HCT116 (cell line): ENCODE results near the gene PATL2. TPM values are rescaled to one million over a fixed set of nuclear protein-coding genes. Genes with fewer than 3 reads are reported as not detected.
A peak's percentile ranks its signal among the peaks of the same experiment; 100 is the strongest.

ENCODE experiments used
- ATAC-seq: fragments of 200-7000 bp; cut with Tn5 transposase; 2 replicates; pipeline ENCODE4 v1.9.1; 2020; ENCODE audit warnings: mild to moderate bottlenecking, moderate library complexity
- BruUV-seq: library from RNA; stranded (reverse); fragments of 400-500 nt; replicated peaks from 2 replicates; lab custom pipeline; 2021; lab: Mats Ljungman, UMichigan
- CTCF ChIA-PET: fragments of 300-600 bp; sonication (Branson Sonifier 250); formaldehyde crosslinking; loops from one replicate; lab custom pipeline; 2021; ENCODE audit warnings: antibody characterized with exemption; lab: Charles Lee
- POLR2A ChIA-PET: fragments of 300-600, 350-600 bp; sonication (Branson Sonifier 250); formaldehyde crosslinking; loops from one replicate; lab custom pipeline; 2021; ENCODE audit warnings: antibody characterized with exemption; lab: Charles Lee
- RAD21 ChIA-PET, 2 experiments: fragments of 300-600 bp; sonication (Branson Sonifier 250); formaldehyde crosslinking; loops; one replicate each; lab custom pipeline; 2023; ENCODE audit warnings: low total read pairs in 2 of 2; ENCODE audit not compliant: uncharacterized antibody in 2 of 2, unreplicated experiment in 2 of 2, low non-redundant PET in 1 of 2; lab: Charles Lee
- DNase-seq: peaks from one replicate; pipeline ENCODE4 v3.0.0-alpha.2; 2010; ENCODE audit warnings: low read depth, low spot score
- H2AFZ ChIP-seq: fragments of 200-600 bp; shearing (Covaris generic), sonication (generic); 2 replicates; pipeline ENCODE4 v1.6.1; 2017; ENCODE audit warnings: low read depth, mixed run types, mixed read lengths, antibody characterized with exemption, low read length; ENCODE audit not compliant: poor library complexity, severe bottlenecking
- H3K27ac ChIP-seq: 2 replicates; pipeline ENCODE4 v1.5.1; 2012; ENCODE audit warnings: low read depth, low read length
- H3K27me3 ChIP-seq: fragments of 200-600 bp; sonication (generic); 2 replicates; pipeline ENCODE4 v1.6.1; 2016; ENCODE audit warnings: mixed run types, low read length, mixed read lengths; ENCODE audit not compliant: insufficient read depth
- H3K36me3 ChIP-seq, 2 experiments: fragments of 200-500 bp in 1 of 2; fragments of 200-600 bp in 1 of 2; sonication (Bioruptor generic) in 1 of 2; sonication (generic) in 1 of 2; 2 replicates each; pipeline versions ENCODE4 v1.5.1 to v1.6.1; 2014 to 2016; ENCODE audit warnings: low read length in 2 of 2, inconsistent platforms in 1 of 2, mixed read lengths in 1 of 2, mixed run types in 1 of 2; ENCODE audit not compliant: insufficient read depth in 2 of 2, control insufficient read depth in 1 of 2
- H3K4me1 ChIP-seq, 2 experiments: fragments of 200-600 bp in 1 of 2; sonication (generic) in 1 of 2; 2 replicates each; pipeline versions ENCODE4 v1.5.1 to v1.6.1; 2012 to 2017; ENCODE audit warnings: low read length in 2 of 2, inconsistent platforms in 1 of 2, mild to moderate bottlenecking in 1 of 2, mixed read lengths in 1 of 2, mixed run types in 1 of 2, moderate library complexity in 1 of 2; ENCODE audit not compliant: insufficient read depth in 2 of 2, control insufficient read depth in 1 of 2
- H3K4me2 ChIP-seq: fragments of 200-600 bp; sonication (generic); 2 replicates; pipeline ENCODE4 v1.6.1; 2017; ENCODE audit warnings: mixed run types, low read length, mixed read lengths
- H3K4me3 ChIP-seq, 2 experiments: fragments of 200-600 bp in 1 of 2; sonication (generic) in 1 of 2; replicated peaks in 1 of 2; 2 replicates each; pipeline ENCODE4 v1.5.1; 2011 to 2016; ENCODE audit warnings: low read length in 2 of 2, control low read depth in 1 of 2, low read depth in 1 of 2, mild to moderate bottlenecking in 1 of 2, mixed read lengths in 1 of 2, mixed run types in 1 of 2
- H3K79me2 ChIP-seq: fragments of 200-600 bp; sonication (generic); 2 replicates; pipeline ENCODE4 v1.6.1; 2017; ENCODE audit warnings: mild to moderate bottlenecking, mixed run types, low read length, moderate library complexity, mixed read lengths; ENCODE audit not compliant: insufficient read depth
- H3K9ac ChIP-seq: fragments of 200-600 bp; sonication (generic); 2 replicates; pipeline ENCODE4 v1.6.1; 2016; ENCODE audit warnings: low read length, mixed read lengths
- H3K9me2 ChIP-seq: fragments of 200-600 bp; sonication (generic), shearing (Covaris generic); 2 replicates; pipeline ENCODE4 v1.6.1; 2017; ENCODE audit warnings: mixed run types, mild to moderate bottlenecking, moderate library complexity; ENCODE audit not compliant: insufficient read depth
- H3K9me3 ChIP-seq, 2 experiments: fragments of 200-500 bp in 1 of 2; fragments of 200-600 bp in 1 of 2; sonication (Bioruptor generic) in 1 of 2; sonication (generic) in 1 of 2; 2 replicates each; pipeline ENCODE4 v1.6.1; 2014 to 2017; ENCODE audit warnings: low read length in 2 of 2, mixed read lengths in 2 of 2, inconsistent platforms in 1 of 2, low read depth in 1 of 2, mild to moderate bottlenecking in 1 of 2, mixed run types in 1 of 2, moderate library complexity in 1 of 2; ENCODE audit not compliant: control insufficient read depth in 1 of 2, insufficient read depth in 1 of 2
- H4K20me1 ChIP-seq: fragments of 200-600 bp; sonication (generic), shearing (Covaris generic); 2 replicates; pipeline ENCODE4 v1.6.1; 2017; ENCODE audit warnings: mixed run types, mild to moderate bottlenecking, moderate library complexity; ENCODE audit not compliant: insufficient read depth
- CBX3 ChIP-seq: IDR thresholded peaks from 2 replicates; pipeline ENCODE4 v1.6.1; 2012; ENCODE audit warnings: low read depth
- ELF1 ChIP-seq: IDR thresholded peaks from 2 replicates; pipeline ENCODE4 v1.6.1; 2012; ENCODE audit warnings: low read depth, borderline replicate concordance
- EZH2 ChIP-seq: fragments of 200-600 bp; sonication (generic); IDR thresholded peaks from 2 replicates; pipeline ENCODE4 v1.6.1; 2017; ENCODE audit warnings: antibody characterized with exemption, mixed run types
- EZH2phosphoT487 ChIP-seq: fragments of 200-600 bp; IDR thresholded peaks from 2 replicates; pipeline ENCODE4 v1.6.1; 2018; ENCODE audit warnings: antibody characterized with exemption, borderline replicate concordance
- JUND ChIP-seq: IDR thresholded peaks from 2 replicates; pipeline ENCODE4 v1.6.1; 2012
- MAX ChIP-seq: IDR thresholded peaks from 2 replicates; pipeline ENCODE4 v1.6.1; 2012
- POLR2A ChIP-seq: IDR thresholded peaks from 2 replicates; pipeline ENCODE4 v1.7.0; 2011; ENCODE audit warnings: borderline replicate concordance; ENCODE audit not compliant: insufficient read depth, insufficient read length; ENCODE audit errors: extremely low read depth
- POLR2AphosphoS5 ChIP-seq: IDR thresholded peaks from 2 replicates; pipeline ENCODE4 v1.6.1; 2011; ENCODE audit warnings: mild to moderate bottlenecking, low read depth, low read length, moderate library complexity
- RAD21 ChIP-seq: IDR thresholded peaks from 2 replicates; pipeline ENCODE4 v1.6.1; 2012; ENCODE audit warnings: low read depth, mild to moderate bottlenecking
- SIN3A ChIP-seq: IDR thresholded peaks from 2 replicates; pipeline ENCODE4 v1.6.1; 2012; ENCODE audit warnings: low read depth
- SP1 ChIP-seq: IDR thresholded peaks from 2 replicates; pipeline ENCODE4 v1.6.1; 2012; ENCODE audit warnings: low read depth
- SRF ChIP-seq: IDR thresholded peaks from 2 replicates; pipeline ENCODE4 v1.6.1; 2012; ENCODE audit warnings: low read depth
- YY1 ChIP-seq: IDR thresholded peaks from 2 replicates; pipeline ENCODE4 v1.6.1; 2011; ENCODE audit warnings: low read length, low read depth, moderate library complexity, mild to moderate bottlenecking; ENCODE audit not compliant: insufficient replicate concordance; ENCODE audit errors: extremely low read depth
- intact Hi-C: fragments of 100-400 bp; cut with micrococcal nuclease; formaldehyde crosslinking; loops from 2 replicates; pipeline ENCODE4 v1.10.0; 2022
- total RNA-seq: library from RNA; stranded (reverse); gene quantifications from one replicate; pipeline ENCODE4 v1.2.1, GENCODE V29; 2021; ENCODE audit not compliant: unreplicated experiment
- TF ChIP-seq, protein P1 (sequence below): IDR thresholded peaks from 2 replicates; pipeline ENCODE4 v1.6.1; 2012
- TF ChIP-seq, protein P2 (sequence below), 3 experiments: fragments of 200-600 bp in 1 of 3; sonication (generic) in 1 of 3; IDR thresholded peaks in 2 of 3; conservative IDR thresholded peaks in 1 of 3; 2 replicates each; pipeline ENCODE4 v1.5.1; 2012 to 2017; ENCODE audit warnings: low read depth in 2 of 3, low read length in 2 of 3, antibody characterized with exemption in 1 of 3, borderline replicate concordance in 1 of 3, control low read depth in 1 of 3, mild to moderate bottlenecking in 1 of 3, mixed read lengths in 1 of 3, mixed run types in 1 of 3, moderate library complexity in 1 of 3; ENCODE audit not compliant: insufficient read depth in 1 of 3
- TF ChIP-seq, protein P3 (sequence below): IDR thresholded peaks from 2 replicates; pipeline ENCODE4 v1.6.1; 2012; ENCODE audit warnings: low read depth
- TF ChIP-seq, protein P4 (sequence below): IDR thresholded peaks from 2 replicates; pipeline ENCODE4 v1.6.1; 2011; ENCODE audit warnings: mild to moderate bottlenecking, low read length, moderate library complexity; ENCODE audit not compliant: insufficient replicate concordance; ENCODE audit errors: extremely low read depth

PATL2 gene
- total RNA-seq, 1 experiment from 2014 or later, result 1.2 TPM

DNA sequence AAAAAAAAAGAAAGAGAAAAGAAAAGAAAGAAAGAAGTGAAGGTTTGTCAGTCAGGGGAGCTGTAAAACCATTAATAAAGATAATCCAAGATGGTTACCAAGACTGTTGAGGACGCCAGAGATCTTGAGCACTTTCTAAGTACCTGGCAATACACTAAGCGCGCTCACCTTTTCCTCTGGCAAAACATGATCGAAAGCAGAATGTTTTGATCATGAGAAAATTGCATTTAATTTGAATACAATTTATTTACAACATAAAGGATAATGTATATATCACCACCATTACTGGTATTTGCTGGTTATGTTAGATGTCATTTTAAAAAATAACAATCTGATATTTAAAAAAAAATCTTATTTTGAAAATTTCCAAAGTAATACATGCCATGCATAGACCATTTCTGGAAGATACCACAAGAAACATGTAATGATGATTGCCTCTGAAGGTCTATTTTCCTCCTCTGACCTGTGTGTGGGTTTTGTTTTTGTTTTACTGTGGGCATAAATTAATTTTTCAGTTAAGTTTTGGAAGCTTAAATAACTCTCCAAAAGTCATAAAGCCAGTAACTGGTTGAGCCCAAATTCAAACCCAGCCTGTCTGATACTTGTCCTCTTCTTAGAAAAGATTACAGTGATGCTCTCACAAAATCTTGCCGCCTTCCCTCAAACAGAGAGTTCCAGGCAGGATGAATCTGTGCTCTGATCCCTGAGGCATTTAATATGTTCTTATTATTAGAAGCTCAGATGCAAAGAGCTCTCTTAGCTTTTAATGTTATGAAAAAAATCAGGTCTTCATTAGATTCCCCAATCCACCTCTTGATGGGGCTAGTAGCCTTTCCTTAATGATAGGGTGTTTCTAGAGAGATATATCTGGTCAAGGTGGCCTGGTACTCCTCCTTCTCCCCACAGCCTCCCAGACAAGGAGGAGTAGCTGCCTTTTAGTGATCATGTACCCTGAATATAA is 2.2 kb upstream of the PATL2 start:
- Histone ChIP-seq H3K79me2 (peaks cover 41% of the 10 kb centered on the region), H3K9me2 (no peaks in the 10 kb centered on the region), H3K36me3 (peaks cover 27 to 34% of the 10 kb centered on the region in 2 experiments), H3K4me3 (peak overlapping the region; percentile 84 to 93), H3K27ac (peak overlapping the region; percentile 69)
- no peak for TF ChIP-seq SP1
- TF ChIP-seq EZH2, result no peak
- no peak for TF ChIP-seq CBX3
- TF ChIP-seq, protein P1, sequence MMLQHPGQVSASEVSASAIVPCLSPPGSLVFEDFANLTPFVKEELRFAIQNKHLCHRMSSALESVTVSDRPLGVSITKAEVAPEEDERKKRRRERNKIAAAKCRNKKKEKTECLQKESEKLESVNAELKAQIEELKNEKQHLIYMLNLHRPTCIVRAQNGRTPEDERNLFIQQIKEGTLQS, result no peak
- TF ChIP-seq YY1, result no peak
- no peak for TF ChIP-seq SRF
- TF ChIP-seq, protein P2, sequence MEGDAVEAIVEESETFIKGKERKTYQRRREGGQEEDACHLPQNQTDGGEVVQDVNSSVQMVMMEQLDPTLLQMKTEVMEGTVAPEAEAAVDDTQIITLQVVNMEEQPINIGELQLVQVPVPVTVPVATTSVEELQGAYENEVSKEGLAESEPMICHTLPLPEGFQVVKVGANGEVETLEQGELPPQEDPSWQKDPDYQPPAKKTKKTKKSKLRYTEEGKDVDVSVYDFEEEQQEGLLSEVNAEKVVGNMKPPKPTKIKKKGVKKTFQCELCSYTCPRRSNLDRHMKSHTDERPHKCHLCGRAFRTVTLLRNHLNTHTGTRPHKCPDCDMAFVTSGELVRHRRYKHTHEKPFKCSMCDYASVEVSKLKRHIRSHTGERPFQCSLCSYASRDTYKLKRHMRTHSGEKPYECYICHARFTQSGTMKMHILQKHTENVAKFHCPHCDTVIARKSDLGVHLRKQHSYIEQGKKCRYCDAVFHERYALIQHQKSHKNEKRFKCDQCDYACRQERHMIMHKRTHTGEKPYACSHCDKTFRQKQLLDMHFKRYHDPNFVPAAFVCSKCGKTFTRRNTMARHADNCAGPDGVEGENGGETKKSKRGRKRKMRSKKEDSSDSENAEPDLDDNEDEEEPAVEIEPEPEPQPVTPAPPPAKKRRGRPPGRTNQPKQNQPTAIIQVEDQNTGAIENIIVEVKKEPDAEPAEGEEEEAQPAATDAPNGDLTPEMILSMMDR (IDR thresholded peaks at IDR 0.05 in 2 of 3, conservative IDR thresholded peaks at IDR 0.05 in 1 of 3; ENCODE audit: borderline replicate concordance in 1 of 3, insufficient read depth in 1 of 3, low read depth in 2 of 3, low read length in 2 of 3), result peak; percentile 25 to 46 (median 27); a peak in 3 of 6 replicates
- TF ChIP-seq RAD21, result peak; percentile 58
- TF ChIP-seq, protein P3, sequence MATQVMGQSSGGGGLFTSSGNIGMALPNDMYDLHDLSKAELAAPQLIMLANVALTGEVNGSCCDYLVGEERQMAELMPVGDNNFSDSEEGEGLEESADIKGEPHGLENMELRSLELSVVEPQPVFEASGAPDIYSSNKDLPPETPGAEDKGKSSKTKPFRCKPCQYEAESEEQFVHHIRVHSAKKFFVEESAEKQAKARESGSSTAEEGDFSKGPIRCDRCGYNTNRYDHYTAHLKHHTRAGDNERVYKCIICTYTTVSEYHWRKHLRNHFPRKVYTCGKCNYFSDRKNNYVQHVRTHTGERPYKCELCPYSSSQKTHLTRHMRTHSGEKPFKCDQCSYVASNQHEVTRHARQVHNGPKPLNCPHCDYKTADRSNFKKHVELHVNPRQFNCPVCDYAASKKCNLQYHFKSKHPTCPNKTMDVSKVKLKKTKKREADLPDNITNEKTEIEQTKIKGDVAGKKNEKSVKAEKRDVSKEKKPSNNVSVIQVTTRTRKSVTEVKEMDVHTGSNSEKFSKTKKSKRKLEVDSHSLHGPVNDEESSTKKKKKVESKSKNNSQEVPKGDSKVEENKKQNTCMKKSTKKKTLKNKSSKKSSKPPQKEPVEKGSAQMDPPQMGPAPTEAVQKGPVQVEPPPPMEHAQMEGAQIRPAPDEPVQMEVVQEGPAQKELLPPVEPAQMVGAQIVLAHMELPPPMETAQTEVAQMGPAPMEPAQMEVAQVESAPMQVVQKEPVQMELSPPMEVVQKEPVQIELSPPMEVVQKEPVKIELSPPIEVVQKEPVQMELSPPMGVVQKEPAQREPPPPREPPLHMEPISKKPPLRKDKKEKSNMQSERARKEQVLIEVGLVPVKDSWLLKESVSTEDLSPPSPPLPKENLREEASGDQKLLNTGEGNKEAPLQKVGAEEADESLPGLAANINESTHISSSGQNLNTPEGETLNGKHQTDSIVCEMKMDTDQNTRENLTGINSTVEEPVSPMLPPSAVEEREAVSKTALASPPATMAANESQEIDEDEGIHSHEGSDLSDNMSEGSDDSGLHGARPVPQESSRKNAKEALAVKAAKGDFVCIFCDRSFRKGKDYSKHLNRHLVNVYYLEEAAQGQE, result no peak
- TF ChIP-seq POLR2AphosphoS5, result no peak
- TF ChIP-seq, protein P4, sequence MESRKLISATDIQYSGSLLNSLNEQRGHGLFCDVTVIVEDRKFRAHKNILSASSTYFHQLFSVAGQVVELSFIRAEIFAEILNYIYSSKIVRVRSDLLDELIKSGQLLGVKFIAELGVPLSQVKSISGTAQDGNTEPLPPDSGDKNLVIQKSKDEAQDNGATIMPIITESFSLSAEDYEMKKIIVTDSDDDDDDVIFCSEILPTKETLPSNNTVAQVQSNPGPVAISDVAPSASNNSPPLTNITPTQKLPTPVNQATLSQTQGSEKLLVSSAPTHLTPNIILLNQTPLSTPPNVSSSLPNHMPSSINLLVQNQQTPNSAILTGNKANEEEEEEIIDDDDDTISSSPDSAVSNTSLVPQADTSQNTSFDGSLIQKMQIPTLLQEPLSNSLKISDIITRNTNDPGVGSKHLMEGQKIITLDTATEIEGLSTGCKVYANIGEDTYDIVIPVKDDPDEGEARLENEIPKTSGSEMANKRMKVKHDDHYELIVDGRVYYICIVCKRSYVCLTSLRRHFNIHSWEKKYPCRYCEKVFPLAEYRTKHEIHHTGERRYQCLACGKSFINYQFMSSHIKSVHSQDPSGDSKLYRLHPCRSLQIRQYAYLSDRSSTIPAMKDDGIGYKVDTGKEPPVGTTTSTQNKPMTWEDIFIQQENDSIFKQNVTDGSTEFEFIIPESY, result no peak
- TF ChIP-seq POLR2A, result no peak
- TF ChIP-seq MAX, result no peak
- TF ChIP-seq JUND, result no peak
- no peak for TF ChIP-seq SIN3A
- TF ChIP-seq ELF1, result no peak
- no peak for TF ChIP-seq EZH2phosphoT487
- TF ChIP-seq, all 23 proteins: peak for 2
- Histone ChIP-seq H4K20me1 (no peaks in the 10 kb centered on the region), H3K4me2 (peak overlapping the region; percentile 83), H3K9ac (peak overlapping the region; percentile 74), H3K4me1 (peaks cover 11 to 13% of the 10 kb centered on the region in 2 experiments; a peak in 3 of 4 replicates), H2AFZ (no peak overlapping the region), H3K27me3 (no peaks in the 10 kb centered on the region), H3K9me3 (no peaks in the 10 kb centered on the region)
- ChIA-PET RAD21 (interaction anchor here (0.8 to 1.9 kb wide), 5 partner anchors 16 to 50 kb away, joined by 4 to 6 read pairs (median 5); partner anchors contain the start of genes SPG11 (in 1 of the 2) and TRIM69 (in 1 of the 2)), POLR2A (interaction anchor here (0.6 to 7.0 kb wide), 8 partner anchors 8 to 50 kb away, joined by 3 to 106 read pairs (median 8); partner anchors contain the start of genes SPG11 and TRIM69), CTCF (interaction anchor here (0.6 to 3.6 kb wide), 9 partner anchors 9 to 140 kb away, joined by 3 to 30 read pairs (median 6); partner anchors contain the start of genes SPG11 and TRIM69)
- no peak for DNase-seq
- no TSS peak for BruUV-seq
- 0 out of 2 replicates have a peak, but pooled peaks have one; percentile 11 for ATAC-seq
- intact Hi-C loops, result no loop called here
